ENCODE data around the gene MUC20.

DNA sequence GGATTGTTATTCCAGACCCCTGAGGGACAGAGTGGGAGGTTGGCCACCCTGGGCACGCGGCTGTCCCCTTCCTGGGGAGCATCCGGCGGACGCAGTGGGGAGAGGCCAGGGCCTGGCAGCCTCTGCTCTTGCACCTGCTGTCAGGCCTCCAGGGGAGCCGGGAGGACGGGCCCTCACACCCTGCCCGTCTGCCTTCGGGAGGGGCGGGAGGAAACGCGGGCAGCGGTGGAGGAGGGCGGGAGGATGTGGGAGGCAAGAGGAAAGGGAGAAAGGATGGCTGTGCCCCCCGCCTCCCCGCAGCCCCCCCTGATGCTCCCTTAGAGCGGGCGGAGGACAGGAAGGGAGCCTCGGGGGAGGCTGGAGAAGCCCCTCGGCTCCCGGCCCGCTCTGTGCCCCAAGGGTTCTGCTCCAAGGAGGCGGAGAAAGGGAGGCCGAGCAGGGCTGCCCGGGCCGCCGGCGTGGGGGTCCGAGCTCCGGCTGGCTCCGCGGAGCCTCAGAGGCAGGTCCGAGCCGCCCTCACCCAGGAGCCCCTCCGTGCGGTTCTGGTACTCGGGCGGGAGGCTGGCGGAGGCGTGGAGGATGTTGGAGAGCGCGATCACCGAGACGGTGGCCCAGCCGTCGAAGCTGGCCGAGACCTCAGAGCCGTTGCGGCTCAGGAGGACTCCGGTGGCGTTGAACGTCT lies 40.9 kb downstream of the MUC20 start:
- no peak for TF ChIP-seq POLR2A (IDR thresholded peaks at IDR 0.05; ENCODE audit: low read depth, low read length)
- TF ChIP-seq POLR2AphosphoS5 (IDR thresholded peaks at IDR 0.05; ENCODE audit: low read depth, low read length): no peak

All from GM12892 (cell line).